ENCODE results near the gene ZNF521.

Gene ZNF521

DNA sequence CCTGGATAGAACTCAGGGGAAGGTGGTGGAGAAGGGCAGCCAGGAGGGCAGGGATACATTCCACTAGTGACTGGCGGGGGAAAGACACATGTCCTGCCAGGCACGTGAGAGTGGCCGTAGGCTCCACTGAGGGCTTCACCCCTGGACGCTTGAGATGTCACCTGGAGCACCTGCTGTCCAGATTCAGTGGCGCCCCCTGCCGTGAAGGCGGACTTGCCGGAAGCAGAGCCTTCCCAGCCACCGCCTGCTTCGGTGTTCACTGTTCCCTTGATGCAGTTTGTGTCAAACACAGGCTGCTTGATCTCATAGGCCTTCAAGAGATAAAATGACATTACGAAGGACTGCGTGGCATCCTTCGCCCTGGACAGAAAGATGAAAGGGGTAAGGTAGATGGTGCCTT is 335.3 kb downstream of the ZNF521 start:
- DNase-seq = no peak

DNA sequence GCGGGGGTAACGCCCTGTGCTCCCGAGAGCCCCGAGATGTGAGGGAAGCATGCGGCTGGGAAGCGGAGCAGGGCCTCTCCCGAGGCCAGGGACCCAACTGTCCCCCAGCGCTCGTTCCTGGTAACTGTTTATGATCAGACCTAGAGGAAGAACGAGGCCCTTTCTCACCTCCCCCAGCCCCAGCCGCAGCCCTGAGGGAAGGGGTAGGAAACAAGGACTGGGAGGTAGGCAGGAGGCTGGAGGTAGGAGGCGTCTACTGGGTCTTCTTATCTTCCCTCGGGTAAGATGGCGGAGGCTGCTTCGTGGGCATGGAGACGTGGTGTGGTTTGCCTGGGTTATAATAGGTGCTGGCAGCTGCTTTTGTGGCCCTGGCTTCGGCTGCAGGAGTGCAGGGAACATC is 335.8 kb downstream of the ZNF521 start:
- DNase-seq = no peak
